Right lobe of liver (tissue), 6 donors: ENCODE data around the gene ATXN7L2. TPM values are rescaled to one million over a fixed set of nuclear protein-coding genes. Genes with fewer than 3 reads are reported as not detected.

ENCODE experiments used
- ATAC-seq, 4 donors: fragments of 200-7000 bp; cut with Tn5 transposase; one replicate each; pipeline ENCODE4 v1.9.1; 2020; ENCODE audit warnings: mild to moderate bottlenecking in 4 of 4, moderate library complexity in 4 of 4
- DNase-seq, 3 donors: peaks; one replicate each; pipeline ENCODE4 v3.0.0-alpha.2; 2020
- H3K27ac ChIP-seq, 3 donors: fragments of 200-600 bp; one replicate each; pipeline ENCODE4 v1.8.0; 2022
- H3K27me3 ChIP-seq, 2 donors: fragments of 200-600 bp; one replicate each; pipeline ENCODE4 v1.8.0; 2022
- H3K36me3 ChIP-seq, 4 donors: fragments of 200-600 bp; sonication (generic) in 1 of 4; one replicate each; pipeline versions ENCODE4 v1.5.1 to v1.8.0; 2017 to 2022; ENCODE audit warnings: control low read depth in 1 of 4
- H3K4me1 ChIP-seq, 4 donors: fragments of 200-600 bp; sonication (generic) in 1 of 4; one replicate each; pipeline versions ENCODE4 v1.5.1 to v1.8.0; 2017 to 2022; ENCODE audit warnings: control low read depth in 1 of 4
- H3K4me3 ChIP-seq, 3 donors: fragments of 200-600 bp; one replicate each; pipeline ENCODE4 v1.8.0; 2022
- H3K9me3 ChIP-seq, 4 donors: fragments of 200-600 bp; sonication (generic) in 1 of 4; one replicate each; pipeline versions ENCODE4 v1.5.1 to v1.8.0; 2017 to 2022; ENCODE audit warnings: control low read depth in 1 of 4
- CTCF ChIP-seq, 4 donors: fragments of 200-600 bp in 3 of 4; fragments of 450-650 bp in 1 of 4; IDR thresholded peaks; one replicate each; pipeline versions ENCODE4 v1.5.1 to v1.8.0; 2016 to 2022; ENCODE audit warnings: antibody characterized with exemption in 4 of 4, mild to moderate bottlenecking in 2 of 4
- POLR2A ChIP-seq: fragments of 450-650 bp; IDR thresholded peaks from one replicate; pipeline ENCODE4 v1.6.1; 2017; ENCODE audit warnings: antibody characterized with exemption, mild to moderate bottlenecking
- WGBS: methylation state at CpG from one replicate; pipeline ENCODE4 v1.1.6; 2018; ENCODE audit warnings: low coverage, low lambda C conversion rate; ENCODE audit not compliant: insufficient coverage; ENCODE audit errors: missing lambda C conversion rate; 5-methylcytosine and 5-hydroxymethylcytosine counted together
- intact Hi-C, 2 donors: fragments of 100-400 bp; cut with DNase I; formaldehyde crosslinking; loops; one replicate each; pipeline versions ENCODE4 v1.11.2 to v1.14.1; 2022
- total RNA-seq, 6 experiments: library from RNA; depleted of rRNA in 2 of 6; stranded (reverse); fragments of >200 nt in 2 of 6; fragmentation: NEBNext Ultra II Directional in 3 of 6; extraction: Animal tissue kit (Norgen Biotek cat#: 25700) in 3 of 6; gene quantifications; one replicate each; pipeline versions ENCODE4 v1.1.0 to v1.2.4, GENCODE V29; 2016 to 2023
- donor health status: DM: no; HTN: yes; CAD: no.
- donor health status: DM: no; HTN: no; CAD: no.
- donor health status: DM: no; HTN: no; CAD: no.
- donor health status: DM: no; HTN: yes; CAD: no.
- donor health status: DM: no; HTN: yes; CAD: no.

Gene ATXN7L2
- total RNA-seq, 6 experiments from 2014 or later, result 1.5 to 6.1 (median 3.1) TPM

GRCh38 chr1:109504974-109505373, 21.3 kb downstream of the ATXN7L2 start:
- Histone ChIP-seq H3K9me3 (no peaks in the 10 kb centered on the region), H3K27me3 (no peaks in the 10 kb centered on the region), H3K27ac (no peak overlapping the region), H3K4me1 (peaks cover 0 to 2% (median under 1%) of the 10 kb centered on the region in 4 donors), H3K4me3 (no peak overlapping the region), H3K36me3 (no peaks in the 10 kb centered on the region)
- 80% methylated on average over 1 of the region's 1 CpG for WGBS
- TF ChIP-seq CTCF (IDR thresholded peaks at IDR 0.05), result no peak
- no peak for TF ChIP-seq POLR2A
- no peak for DNase-seq
- ATAC-seq, result no peak
- intact Hi-C loops, result no loop called here

GRCh38 chr1:109508001-109508872, 24.5 kb downstream of the ATXN7L2 start:
- WGBS, result 87% methylated on average over 17 of the region's 25 CpGs

GRCh38 chr1:109508873-109509175, 25.1 kb downstream of the ATXN7L2 start:
- DNase-seq, result no peak
- no peak for ATAC-seq
- H3K27me3 ChIP-seq, result no peaks in the 10 kb centered on the region
- H3K36me3 ChIP-seq, result no peaks in the 10 kb centered on the region
- TF ChIP-seq POLR2A, result no peak
- no peak for TF ChIP-seq CTCF (IDR thresholded peaks at IDR 0.05)
- peaks cover 0 to 3% (median 1%) of the 10 kb centered on the region in 4 donors for H3K4me1 ChIP-seq
- no peak overlapping the region for H3K27ac ChIP-seq
- 57% methylated on average over 4 of the region's 7 CpGs for WGBS
- H3K4me3 ChIP-seq, result peak overlapping the region; percentile 66 to 85 (median 73)
- intact Hi-C loops, result no loop called here
- H3K9me3 ChIP-seq, result no peaks in the 10 kb centered on the region

More at GRCh38 chr1:109508001-109508872, 24.5 kb downstream of the ATXN7L2 start:
- Histone ChIP-seq H3K9me3 (no peaks in the 10 kb centered on the region), H3K4me1 (peaks cover 0 to 3% (median 1%) of the 10 kb centered on the region in 4 donors), H3K27ac (no peak overlapping the region), H3K36me3 (no peaks in the 10 kb centered on the region), H3K27me3 (no peaks in the 10 kb centered on the region), H3K4me3 (no peak overlapping the region)
- ATAC-seq (no peak), DNase-seq (no peak)
- TF ChIP-seq CTCF (IDR thresholded peaks at IDR 0.05) (no peak), POLR2A (no peak)
- intact Hi-C loops, result no loop called here

GRCh38 chr1:109509176-109510134, 25.8 kb downstream of the ATXN7L2 start, which contains the start of gene AMIGO1:
Gene AMIGO1 (minus strand): TSS chr1:109509727. CDS start chr1:109508912, 815 bp downstream.
- intact Hi-C loops, result no loop called here
- H3K36me3 ChIP-seq, result no peaks in the 10 kb centered on the region
- DNase-seq (peak; percentile 67 to 68 (median 67)), ATAC-seq (peak; percentile 84 to 93 (median 86))
- TF ChIP-seq CTCF (IDR thresholded peaks at IDR 0.05) (no peak), POLR2A (peak; percentile 24)
- H3K4me1 ChIP-seq, result peaks cover 0 to 3% (median 1%) of the 10 kb centered on the region in 4 donors
- WGBS, result 1% methylated on average over 15 of the region's 100 CpGs
- peak within 1 kb of the TSS; percentile 66 to 85 (median 73) for H3K4me3 ChIP-seq
- no peak within 1 kb of the TSS for H3K27ac ChIP-seq
- no peaks in the 10 kb centered on the region for H3K27me3 ChIP-seq
- no peaks in the 10 kb centered on the region for H3K9me3 ChIP-seq
